GF-D8 (cell line): ENCODE results near the gene B4GALNT3.
"Not testable (repeated sequence)": the region's sequence is repeated elsewhere in the genome, so short reads cannot be mapped to it uniquely, and the experiment has no call there.

Experiments
- DNase-seq: peaks from one replicate; lab custom pipeline; 2025; lab: John Stamatoyannopoulos, UW

B4GALNT3 gene

DNA sequence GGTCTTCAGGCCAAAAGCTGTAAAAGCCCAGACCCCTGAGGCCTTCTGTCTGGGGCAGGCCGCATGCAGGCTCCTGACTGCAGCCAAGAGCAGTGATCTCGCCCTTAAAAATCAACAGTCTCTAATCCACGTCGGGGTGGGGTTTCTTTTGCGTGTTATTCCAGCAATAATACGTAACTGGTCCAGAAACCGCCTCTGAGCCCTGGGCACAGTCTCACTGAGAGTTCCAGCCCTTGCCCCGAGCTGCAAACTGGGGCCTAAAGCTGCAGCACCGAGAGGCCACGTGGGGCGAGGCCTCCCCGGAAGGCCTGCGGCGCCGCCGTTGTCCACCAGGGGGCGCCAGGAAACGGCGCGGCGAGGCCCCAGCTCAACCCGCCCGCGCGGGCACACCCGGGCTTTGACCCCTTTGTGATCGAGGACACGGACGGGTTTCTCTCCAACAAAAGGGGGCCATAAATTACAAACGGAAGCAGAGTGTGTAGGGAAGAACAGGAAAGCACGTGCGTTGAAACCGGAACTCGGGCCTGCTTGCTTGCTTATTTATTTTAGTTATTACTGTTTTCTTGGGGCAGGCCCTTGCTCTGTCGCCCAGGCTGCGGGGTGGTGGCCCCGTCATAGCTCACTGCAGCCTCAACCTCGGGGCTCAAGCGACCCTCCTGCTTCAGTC lies 116.3 kb downstream of the B4GALNT3 start:
- DNase-seq: peak; percentile 89

DNA sequence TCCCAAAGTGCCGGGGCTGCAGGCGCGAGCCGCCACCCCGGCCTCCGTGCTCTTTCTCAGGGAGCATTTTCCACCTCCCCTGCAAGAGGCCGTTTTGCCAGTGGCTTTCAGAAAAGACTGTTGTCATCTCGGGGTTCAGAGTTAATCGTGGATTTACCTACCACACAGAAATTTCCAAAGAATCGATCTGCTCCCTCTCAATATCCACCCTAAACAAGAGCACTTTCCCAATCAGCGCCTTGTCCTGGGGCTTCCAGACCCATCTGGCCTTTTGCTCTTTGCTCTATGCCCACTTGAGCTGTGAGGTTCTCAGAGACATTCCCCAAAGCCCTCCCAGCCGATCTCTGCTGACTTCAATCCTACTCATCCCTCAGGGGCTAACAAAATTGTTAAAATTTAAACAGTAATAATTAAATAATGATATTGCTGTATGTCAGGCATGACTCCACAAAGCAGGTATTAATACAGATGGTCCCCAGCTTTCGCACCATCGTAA lies 116.9 kb downstream of the B4GALNT3 start:
- DNase-seq: no peak

DNA sequence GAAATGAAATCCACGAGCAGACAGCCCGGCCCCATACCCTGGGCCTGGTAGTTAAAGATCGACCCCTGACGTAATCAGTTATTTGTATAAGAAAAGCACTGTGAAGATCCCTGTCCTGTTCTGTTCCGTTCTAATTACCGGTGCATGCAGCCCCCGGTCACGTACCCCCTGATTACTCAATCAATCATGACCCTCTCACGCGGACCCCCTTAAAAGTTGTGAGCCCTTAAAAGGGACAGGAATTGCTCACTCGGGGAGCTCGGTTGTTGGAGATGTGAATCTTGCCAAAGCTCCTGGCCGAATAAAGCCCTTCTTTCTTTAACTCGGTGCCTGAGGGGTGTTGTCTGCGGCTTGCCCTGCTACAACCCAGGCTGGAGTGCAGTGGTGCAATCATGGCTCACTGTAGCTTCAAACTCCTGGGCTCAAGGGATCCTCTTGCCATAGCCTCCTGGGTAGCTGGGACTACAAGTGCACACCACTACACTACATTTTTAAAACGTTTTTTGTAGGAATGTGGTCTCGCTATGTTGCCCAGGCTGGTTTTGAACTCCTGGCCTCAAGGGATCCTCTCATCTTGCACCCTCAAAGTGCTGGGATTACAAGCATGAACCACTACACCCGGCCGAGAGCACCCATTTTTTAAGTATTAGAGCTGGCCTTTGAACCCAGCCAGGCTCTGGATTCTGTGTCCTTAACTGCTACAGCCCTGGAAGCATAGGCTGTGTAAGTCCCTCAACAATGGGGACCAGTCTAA lies 118.4 kb downstream of the B4GALNT3 start:
- not testable (repeated sequence) for DNase-seq

DNA sequence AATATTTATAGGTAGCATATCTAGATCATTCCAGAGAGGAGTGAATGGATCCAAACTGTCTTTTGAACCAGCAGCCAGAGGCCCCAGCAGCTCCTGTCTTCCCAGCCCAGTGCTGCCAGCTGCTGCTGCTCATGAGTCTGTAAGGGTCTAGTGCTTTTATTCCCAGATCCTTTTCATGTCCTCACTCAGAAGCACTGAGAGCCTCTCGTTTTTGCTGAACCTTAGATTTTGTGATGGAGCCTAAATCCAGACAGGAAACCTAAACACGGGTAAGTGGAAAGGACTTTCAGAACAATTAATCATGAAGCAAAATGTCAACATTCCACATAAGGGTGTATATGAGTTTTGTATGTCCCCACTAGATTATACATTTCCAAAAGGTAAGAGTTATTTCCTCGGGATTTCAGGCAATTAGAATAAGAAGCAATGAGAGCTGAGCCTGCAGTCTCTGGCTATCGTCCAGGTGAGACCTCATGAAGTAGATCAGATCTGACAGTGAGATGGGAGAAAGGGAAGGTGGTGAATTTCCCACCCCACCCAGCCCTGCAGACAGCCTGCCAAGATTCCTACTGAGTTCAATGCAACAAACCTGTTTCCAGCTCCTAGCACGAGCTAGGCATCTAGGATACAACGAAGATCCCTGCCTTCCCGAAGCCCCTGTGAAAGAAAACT lies 119.1 kb downstream of the B4GALNT3 start:
- DNase-seq: no peak

DNA sequence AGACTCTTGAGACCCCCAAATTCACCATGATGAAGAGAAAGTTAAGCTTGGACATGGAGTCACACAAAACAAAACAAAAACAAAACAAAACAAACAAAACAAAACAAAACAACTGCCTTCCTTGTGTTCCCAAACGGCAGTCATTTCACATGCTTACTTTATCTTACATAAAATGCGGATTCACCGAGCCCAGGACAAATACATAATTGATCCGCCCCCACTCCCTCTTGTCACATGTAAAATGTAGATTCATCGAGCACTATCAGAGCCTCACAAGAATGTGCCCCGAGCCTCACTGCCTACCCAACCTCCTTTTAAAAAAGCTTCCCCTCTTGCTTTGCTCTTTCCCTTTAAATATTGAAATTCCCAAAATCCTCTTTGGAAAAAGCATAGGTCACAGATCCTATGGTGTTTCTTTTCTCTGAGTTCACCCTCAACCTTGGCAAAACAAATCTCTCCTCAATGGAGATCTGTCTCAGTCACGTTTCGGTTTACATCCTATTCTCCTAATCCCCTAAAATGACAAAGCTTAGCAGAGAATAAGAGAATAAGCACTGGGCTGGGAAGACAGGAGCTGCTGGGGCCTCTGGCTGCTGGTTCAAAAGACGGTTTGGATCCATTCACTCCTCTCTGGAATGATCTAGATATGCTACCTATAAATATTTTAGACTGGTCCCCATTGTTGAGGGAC lies 119.8 kb downstream of the B4GALNT3 start:
- DNase-seq: no peak

DNA sequence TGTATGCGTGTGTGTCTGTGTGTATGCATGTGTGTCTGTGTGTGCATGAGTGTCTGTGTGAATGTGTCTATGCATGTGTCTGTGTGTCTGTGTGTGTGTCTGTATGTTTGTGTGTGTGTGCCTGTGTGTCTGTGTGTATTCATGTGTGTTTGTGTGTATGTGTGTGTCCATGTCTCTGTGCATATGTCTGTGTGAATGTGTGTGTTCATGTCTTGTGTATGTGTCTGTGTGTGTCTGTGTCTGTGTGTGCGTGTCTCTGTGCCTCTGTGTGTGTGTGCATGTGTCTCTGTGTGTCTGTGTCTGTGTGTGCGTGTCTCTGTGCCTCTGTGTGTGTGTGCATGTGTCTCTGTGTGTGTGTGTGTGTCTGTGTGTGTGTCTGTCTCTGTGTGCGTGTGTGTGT lies 121.1 kb downstream of the B4GALNT3 start:
- no peak for DNase-seq

DNA sequence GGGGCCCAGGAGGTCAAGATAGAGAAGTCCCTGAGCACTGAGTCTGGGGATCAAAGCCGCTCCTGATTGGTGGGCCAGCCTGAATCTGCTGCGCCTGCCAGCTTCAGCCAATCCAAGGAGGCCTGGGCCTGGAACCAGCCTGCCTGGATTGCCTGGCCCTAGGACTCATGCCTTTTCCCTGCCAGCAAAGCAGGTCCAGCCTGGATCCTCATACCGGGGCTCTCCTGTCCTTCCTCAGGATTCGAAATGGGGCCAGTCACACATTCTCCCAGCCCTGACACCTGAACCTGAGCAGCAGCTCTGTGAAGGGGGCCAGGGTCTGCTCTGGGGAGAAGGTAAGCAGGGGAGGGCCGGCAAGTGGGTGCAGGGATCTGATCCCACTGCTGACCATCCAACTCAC lies 121.6 kb downstream of the B4GALNT3 start:
- DNase-seq: no peak

DNA sequence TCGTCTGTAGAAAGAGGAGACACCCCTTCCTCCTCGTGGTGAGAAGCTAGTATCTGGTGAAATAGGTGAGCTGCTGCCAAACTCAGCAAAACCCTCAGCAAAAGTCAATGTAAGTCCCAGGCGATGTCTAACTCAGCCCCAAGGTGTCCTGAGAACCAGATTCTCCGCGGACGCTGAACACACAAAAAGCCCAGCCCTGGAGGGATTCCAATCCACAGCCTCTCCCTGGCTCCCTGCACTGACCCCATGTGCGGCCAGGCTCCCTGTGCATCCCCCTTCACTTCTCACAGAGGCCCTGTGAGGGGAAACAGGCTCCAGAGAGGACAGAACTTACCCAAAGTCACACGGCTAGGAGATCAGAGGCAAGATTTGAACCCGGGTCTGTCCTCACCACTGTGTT lies 122.0 kb downstream of the B4GALNT3 start:
- DNase-seq: no peak

DNA sequence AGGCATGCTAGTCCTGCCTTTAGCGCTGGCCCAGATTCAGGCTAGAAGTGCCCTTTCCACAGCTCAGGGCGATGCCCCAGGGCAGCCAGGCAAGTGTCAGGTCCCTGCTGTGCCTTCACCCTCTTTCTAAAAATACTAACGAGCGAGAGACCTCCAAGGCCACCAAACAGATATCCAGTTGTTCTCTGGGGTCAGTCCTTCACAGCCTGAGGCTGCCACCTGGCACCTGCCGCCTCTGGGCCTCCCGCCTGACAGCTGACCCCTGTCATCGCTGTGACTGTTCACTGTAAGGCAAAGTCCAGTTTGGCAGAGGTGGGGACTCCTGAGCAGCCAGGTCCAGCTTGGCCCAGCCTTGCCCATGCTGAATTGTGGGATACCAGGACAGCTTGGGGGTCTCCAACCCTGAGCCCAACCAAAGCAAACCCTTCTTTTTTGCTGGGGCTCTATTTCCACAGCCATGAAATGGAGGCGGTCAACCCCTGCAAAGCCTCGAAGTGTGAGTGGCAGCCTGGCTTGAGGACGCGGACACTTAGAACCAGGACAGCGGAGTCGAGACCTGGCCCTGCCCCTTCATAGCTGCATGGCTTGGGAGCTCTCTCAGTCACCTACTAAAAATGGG lies 123.6 kb downstream of the B4GALNT3 start:
- DNase-seq: no peak

DNA sequence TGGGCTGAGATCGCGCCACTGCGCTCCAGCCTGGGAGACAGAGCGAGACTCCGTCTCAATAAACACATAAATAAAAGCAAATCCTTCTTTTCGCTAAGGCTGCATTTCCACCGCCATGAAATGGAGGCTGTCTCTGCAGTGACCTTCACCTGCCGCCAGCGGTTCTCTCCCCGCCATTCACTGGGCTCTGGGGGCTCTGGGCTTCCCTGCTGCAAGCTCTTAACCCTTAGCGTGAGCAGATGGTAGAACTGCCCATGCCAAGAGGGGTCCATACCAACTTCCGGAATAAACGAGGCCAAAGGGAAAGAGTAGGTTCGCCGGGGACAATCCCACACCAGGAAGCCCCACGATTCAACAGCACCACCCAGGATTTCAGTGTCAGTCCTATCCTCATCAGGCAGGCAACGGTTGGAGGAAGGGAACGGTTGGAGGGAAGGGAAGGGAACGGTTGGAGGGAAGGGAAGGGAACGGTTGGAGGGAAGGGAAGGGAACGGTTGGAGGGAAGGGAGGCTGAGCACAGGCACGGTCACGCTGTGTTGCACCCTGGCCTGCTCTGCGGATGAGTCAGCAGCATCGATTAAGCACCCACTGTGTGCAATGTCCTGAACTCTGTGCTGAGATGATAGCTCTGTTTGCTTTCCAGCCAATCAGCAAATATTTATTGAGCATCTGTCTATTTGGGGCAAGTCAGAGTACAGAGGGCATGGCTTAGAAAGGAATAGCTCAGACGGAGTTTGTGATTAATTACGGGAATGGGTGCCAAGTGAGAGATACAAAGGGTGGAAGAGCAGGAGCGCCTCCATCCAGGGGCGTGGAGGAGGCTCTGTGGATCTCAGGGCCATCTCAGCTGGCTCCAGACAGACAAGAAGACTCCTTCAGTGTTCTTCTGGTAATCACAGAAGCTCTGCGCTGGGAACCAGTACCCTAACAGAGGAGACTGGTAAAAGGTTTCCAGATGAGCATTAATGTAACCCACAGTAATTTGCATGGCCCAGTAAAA lies 125.6 kb downstream of the B4GALNT3 start:
- no peak for DNase-seq

DNA sequence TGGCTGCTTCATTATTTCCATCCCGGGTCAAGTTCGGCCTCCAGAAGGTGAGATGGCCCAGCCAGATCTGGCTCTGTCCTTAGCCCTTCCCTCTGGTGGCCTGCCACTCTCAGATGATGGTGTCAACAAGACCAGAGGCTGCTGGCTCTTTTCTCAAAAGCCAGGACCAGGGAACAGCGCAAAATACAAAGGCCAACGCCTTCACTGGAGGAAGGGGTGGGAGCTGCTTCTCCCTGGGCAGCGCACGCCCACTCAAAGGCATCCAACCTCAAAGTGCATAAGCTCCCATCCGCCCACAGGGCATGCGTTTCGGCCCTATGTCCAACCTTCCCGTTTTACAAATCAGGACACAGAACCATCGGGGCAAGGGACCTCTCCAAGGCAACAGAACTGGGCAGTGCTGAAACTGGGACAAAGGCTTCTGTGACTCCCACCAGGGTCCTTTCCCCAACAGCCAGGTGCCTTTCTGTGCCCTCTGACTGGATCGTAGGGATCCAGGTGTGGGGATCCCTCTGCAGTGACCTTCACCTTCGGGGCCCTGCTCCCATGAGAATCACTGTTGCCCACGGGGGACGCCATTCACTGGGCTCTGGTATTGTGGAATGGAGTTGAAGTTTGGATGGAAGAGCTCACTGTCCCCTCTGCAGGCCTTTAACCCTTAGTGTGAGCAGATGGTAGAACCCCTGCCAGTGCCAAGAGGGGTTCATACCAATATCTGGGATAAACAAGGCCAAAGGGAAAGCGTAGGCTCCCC lies 126.8 kb downstream of the B4GALNT3 start:
- DNase-seq: no peak

DNA sequence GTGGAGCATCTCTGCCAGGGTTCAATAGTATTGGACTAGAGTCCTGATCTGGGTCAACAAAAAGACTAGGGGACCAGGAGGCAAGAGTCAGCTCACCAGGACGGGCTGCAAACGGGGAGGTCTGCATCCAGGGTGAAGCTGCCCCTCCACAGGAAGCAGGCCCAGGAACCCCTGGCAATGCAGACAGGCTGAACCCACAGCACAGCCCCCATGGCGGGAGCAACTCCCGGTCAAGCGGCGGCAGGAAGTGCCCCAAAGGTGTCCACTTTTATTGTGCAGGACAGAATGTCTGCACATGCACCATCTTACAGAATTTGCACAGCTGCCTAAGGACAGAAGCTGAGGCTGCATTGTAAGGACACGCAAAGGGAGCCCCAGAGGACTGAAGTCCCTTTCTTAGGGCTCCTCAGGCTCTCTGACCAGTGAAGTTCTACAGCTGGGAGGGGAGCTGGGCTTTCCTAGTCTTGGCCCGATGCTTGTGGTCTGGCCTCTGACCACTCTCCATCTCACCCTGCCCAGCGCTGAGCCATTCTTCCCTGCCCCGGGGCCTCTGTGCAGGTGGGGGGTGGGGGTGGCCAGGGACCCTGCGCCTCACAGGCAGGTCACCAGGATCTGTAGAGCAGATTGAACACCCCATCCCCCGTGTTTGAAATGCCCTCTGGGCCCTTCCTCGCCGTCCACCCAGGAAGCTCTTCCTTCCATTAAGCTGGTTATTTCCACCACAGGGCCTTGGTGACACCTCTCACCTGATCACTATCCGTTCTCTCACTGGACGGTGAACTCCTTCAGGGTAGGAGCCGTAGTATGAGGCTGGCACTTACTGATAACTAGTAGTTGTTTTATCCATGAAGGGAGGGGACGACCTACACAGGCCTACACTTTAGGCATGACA lies 127.6 kb downstream of the B4GALNT3 start:
- DNase-seq: no peak

DNA sequence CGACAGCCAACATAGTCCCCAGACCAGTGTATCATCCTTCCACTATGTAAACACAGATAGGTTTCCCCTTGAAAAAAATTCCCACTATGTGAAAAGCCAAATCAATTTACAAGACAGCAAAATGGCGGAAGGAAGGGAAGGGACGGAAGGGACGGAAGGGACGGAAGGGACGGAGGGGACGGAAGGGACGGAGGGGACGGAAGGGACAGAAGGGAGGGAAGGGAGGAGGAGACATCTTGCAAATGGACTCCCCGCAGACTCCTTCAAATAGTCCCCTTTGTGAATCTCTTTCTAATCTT lies 128.2 kb downstream of the B4GALNT3 start:
- no peak for DNase-seq

DNA sequence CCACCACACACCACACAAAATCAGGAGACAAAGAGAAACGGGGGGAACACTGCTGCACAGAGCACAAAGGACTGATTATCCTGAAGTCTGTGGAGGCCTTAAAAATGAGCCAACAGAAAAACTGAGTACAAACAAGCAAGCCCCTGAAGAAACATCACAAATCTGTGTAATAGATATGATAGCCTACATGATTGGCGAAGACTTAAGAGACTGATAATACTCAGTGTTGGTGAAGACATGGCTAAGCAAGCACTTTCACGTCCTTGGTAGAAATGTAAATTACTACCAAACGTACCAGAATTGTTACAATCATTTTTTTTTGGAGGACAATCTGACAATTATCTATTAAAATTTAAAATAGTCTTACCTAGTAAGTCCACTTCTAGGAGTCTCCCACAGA lies 128.9 kb downstream of the B4GALNT3 start:
- no peak for DNase-seq

DNA sequence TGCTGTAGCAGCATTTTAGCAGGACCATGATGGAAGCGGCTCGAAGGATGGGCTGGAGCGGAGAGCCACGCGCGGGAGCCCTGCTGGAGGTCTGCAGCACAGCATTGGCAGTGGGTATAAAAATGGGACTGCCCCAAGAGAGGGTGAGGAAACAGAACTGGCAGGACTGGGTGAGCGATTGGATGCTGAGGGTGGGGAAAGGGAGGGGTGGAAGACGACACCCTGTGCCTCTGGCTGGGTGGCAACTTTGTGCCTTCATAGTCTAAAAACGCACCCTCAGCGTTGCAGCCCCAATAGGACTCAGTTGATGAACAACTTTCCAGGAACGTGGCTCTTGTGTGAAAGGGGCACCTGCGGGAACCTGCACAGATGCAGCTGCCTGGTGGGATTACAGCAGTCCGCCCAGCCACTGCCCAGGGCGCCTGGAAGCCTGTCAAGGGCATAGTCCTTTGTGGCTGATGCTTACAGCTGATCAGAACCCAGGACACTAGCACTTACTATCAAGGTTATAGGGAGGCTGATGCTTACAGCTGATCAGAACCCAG lies 130.5 kb downstream of the B4GALNT3 start:
- no peak for DNase-seq

DNA sequence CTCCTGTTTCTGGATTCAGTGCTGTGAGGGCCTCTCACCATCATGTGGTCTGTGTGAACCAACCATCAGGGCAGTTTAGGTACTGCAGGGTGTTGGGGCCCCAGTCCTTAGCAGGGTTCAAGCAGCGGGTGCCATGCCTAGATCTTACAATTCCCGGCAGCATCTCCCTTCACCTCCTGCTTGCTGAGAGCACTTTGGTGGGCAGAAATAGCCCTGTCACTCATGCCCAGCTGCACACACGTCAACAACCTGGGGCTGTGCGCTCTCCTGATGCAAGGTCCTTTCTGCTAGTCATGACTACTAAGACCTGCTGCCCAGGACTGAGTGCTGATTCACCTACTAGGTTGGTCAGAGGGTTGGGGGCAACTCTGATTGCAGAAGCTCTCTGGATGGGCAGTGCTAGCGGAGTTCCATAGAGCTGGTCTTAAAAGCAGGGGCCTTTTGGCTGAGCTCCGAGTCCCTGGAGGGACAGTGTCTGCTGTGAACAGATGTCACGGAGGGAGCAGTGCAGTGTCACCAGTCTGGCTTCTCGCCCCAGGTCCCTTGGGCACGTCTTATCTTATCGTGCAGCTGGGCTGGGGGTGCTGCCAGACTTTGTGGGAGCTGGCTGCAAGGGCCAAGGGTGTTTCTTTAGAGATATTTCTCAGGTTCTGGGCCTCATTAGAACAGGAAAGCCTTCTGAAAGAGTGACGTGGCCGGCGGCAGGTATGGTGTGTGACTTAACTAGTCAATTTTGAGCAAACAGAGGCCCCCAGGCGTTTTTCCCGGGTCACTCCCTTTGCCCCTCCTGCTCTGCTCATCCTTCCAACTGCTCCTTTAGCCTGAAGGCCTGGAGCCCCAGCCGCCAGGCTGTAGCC lies 131.7 kb downstream of the B4GALNT3 start:
- peak; percentile 95 for DNase-seq

DNA sequence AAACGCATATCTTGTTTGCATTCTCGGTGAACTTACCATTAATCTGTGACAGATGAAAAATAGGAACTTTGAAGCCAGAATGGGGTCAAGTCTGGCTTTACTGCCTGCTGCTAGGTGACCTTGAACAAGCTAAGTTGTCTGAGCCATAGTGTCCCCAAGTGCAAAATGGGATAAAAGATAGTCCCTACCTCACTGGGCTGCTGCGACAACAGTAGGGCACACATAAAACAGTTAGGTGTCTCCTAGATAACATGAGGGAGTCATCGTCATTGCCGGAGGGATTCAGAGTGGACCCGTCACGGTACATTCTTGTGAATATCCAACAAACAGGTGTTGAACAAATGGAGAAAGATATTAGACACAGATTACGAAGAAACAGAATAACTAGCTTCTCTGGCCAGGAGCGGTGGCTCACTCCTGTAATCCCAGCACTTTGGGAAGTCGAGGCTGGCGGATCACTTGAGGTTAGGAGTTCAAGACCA lies 132.3 kb downstream of the B4GALNT3 start:
- peak; percentile 65 for DNase-seq
